ENCODE measurements around the gene HIVEP3.

Gene HIVEP3

GRCh38 chr1:41891199-41891896, 27.4 kb downstream of the HIVEP3 start:
- peak; percentile 39 for DNase-seq

GRCh38 chr1:41890825-41891198, 27.9 kb downstream of the HIVEP3 start:
- DNase-seq, result no peak

GRCh38 chr1:41889506-41890414, 29.0 kb downstream of the HIVEP3 start:
- DNase-seq, result no peak

GRCh38 chr1:41888756-41889155, 30.0 kb downstream of the HIVEP3 start:
- DNase-seq, result no peak

- DNase-seq, result no peak
Observed at GRCh38 chr1:41887365-41887764, 31.4 kb downstream of the HIVEP3 start.

- no peak for DNase-seq
Observed at GRCh38 chr1:41884256-41885230, 34.2 kb downstream of the HIVEP3 start.

- DNase-seq, result no peak
Observed at GRCh38 chr1:41883507-41883906, 35.2 kb downstream of the HIVEP3 start.

GRCh38 chr1:41882486-41882885, 36.2 kb downstream of the HIVEP3 start:
- peak; percentile 53 for DNase-seq

- DNase-seq, result peak; percentile 85
Observed at GRCh38 chr1:41882068-41882477, 36.6 kb downstream of the HIVEP3 start.

GRCh38 chr1:41880950-41881885, 37.5 kb downstream of the HIVEP3 start:
- DNase-seq, result no peak

GRCh38 chr1:41880261-41880660, 38.5 kb downstream of the HIVEP3 start:
- no peak for DNase-seq

GRCh38 chr1:41879617-41880016, 39.1 kb downstream of the HIVEP3 start:
- no peak for DNase-seq

- no peak for DNase-seq
Observed at GRCh38 chr1:41878911-41879310, 39.8 kb downstream of the HIVEP3 start.

- DNase-seq, result no peak
Observed at GRCh38 chr1:41878495-41878894, 40.2 kb downstream of the HIVEP3 start.

- no peak for DNase-seq
Observed at GRCh38 chr1:41876576-41877445, 41.9 kb downstream of the HIVEP3 start.

- no peak for DNase-seq
Observed at GRCh38 chr1:41875487-41875886, 43.2 kb downstream of the HIVEP3 start.

GRCh38 chr1:41874903-41875411, 43.8 kb downstream of the HIVEP3 start:
- DNase-seq, result no peak

- DNase-seq, result no peak
Observed at GRCh38 chr1:41874151-41874719, 44.5 kb downstream of the HIVEP3 start.

GRCh38 chr1:41872074-41872473, 46.6 kb downstream of the HIVEP3 start:
- DNase-seq, result no peak

GRCh38 chr1:41870076-41870562, 48.6 kb downstream of the HIVEP3 start:
- DNase-seq, result no peak
